Thymus (tissue), 14 donors: ENCODE results near the gene TBC1D8. TPM values are rescaled to one million over a fixed set of nuclear protein-coding genes. Genes with fewer than 3 reads are reported as not detected.

ENCODE experiments used
- DNase-seq, 9 donors: peaks; one replicate each; pipeline ENCODE4 v3.0.0-alpha.2; 2013; ENCODE audit warnings: low spot score in 9 of 9, low read depth in 6 of 9, missing footprints in 1 of 9
- H3K27ac ChIP-seq, 2 donors: one replicate each; pipeline ENCODE4 v1.5.1; 2013; ENCODE audit warnings: control low read depth in 1 of 2, low read depth in 1 of 2, low read length in 1 of 2, mild to moderate bottlenecking in 1 of 2, moderate library complexity in 1 of 2
- H3K27me3 ChIP-seq, 2 donors: one replicate each; pipeline ENCODE4 v1.5.1; 2013; ENCODE audit warnings: low read length in 1 of 2; ENCODE audit not compliant: control insufficient read depth in 2 of 2, insufficient read depth in 1 of 2
- H3K36me3 ChIP-seq, 2 donors: one replicate each; pipeline ENCODE4 v1.5.1; 2013; ENCODE audit warnings: low read length in 1 of 2, mild to moderate bottlenecking in 1 of 2, moderate library complexity in 1 of 2; ENCODE audit not compliant: control insufficient read depth in 2 of 2, insufficient read depth in 2 of 2
- H3K4me1 ChIP-seq, 2 donors: one replicate each; pipeline ENCODE4 v1.5.1; 2013; ENCODE audit warnings: low read length in 2 of 2; ENCODE audit not compliant: control insufficient read depth in 2 of 2, insufficient read depth in 2 of 2
- H3K4me3 ChIP-seq, 2 donors: one replicate each; pipeline ENCODE4 v1.5.1; 2013; ENCODE audit warnings: low read length in 2 of 2, control low read depth in 1 of 2, mild to moderate bottlenecking in 1 of 2
- H3K9me3 ChIP-seq, 2 donors: one replicate each; pipeline ENCODE4 v1.5.1; 2013; ENCODE audit warnings: low read length in 1 of 2, mild to moderate bottlenecking in 1 of 2; ENCODE audit not compliant: control insufficient read depth in 2 of 2, insufficient read depth in 1 of 2
- WGBS: extraction: QIAGEN DNeasy Blood & Tissue Kit; methylation state at CpG from one replicate; pipeline ENCODE4 v1.1.7; 2013; 5-methylcytosine and 5-hydroxymethylcytosine counted together
- long read RNA-seq, 10 donors: transcript quantifications; one replicate each; lab custom pipeline, GENCODE V29; 2026
- polyA plus RNA-seq: library from polyadenylated mRNA; stranded (reverse); fragments of 200-250 nt; gene quantifications from one replicate; pipeline ENCODE4 v1.2.3, GENCODE V29; 2013
- total RNA-seq: library from RNA; stranded (reverse); fragments of 120-200 nt; gene quantifications from one replicate; pipeline ENCODE4 v1.2.4, GENCODE V29; 2013
- donor health status: healthy.

TBC1D8 gene
- total RNA-seq (7.7 TPM), polyA plus RNA-seq (16.5 TPM)
- long read RNA-seq, donor 1 = 0 reads
- long read RNA-seq, donor 2 = 0 reads
- long read RNA-seq, donor 3, partial matches to known transcripts = 0 of 1 reads
- long read RNA-seq, donor 3, other reads (novel, unspliced or antisense) = 0 of 1 reads
- long read RNA-seq, donor 4 = 0 reads
- long read RNA-seq, donor 5, partial matches to known transcripts = 0 of 3 reads
- long read RNA-seq, donor 5, other reads (novel, unspliced or antisense) = 0 of 3 reads
- long read RNA-seq, donor 6 = 0 reads
- long read RNA-seq, donor 7 = 0 reads
- long read RNA-seq, donor 8 = 0 reads
- long read RNA-seq, donor 9 = 0 reads
- long read RNA-seq, donor 10 = 0 reads

GRCh38 chr2:101151146-101151858, at the start of gene TBC1D8:
Gene TBC1D8, minus strand, starts transcription at chr2:101151382. Its CDS starts 129 bp downstream, at chr2:101151253.
- peak within 1 kb of the TSS; percentile 50 to 71 for H3K4me3 ChIP-seq
- DNase-seq = peak in 8 of 9 donors; percentile 32 to 77 (median 50)
- peaks cover 0 to 4% of the 10 kb centered on the region in 2 donors for H3K9me3 ChIP-seq
- no peaks in the 10 kb centered on the region for H3K36me3 ChIP-seq
- peaks cover 47 to 55% of the 10 kb centered on the region in 2 donors for H3K27me3 ChIP-seq
- peaks cover 16 to 19% of the 10 kb centered on the region in 2 donors for H3K4me1 ChIP-seq
- H3K27ac ChIP-seq = peak within 1 kb of the TSS in 1 of 2 donors; percentile 61
- WGBS = 1% methylated on average over 81 of the region's 81 CpGs

GRCh38 chr2:101200676-101201075, 49.5 kb upstream of the TBC1D8 start:
- H3K27ac ChIP-seq = no peak overlapping the region
- H3K27me3 ChIP-seq = no peaks in the 10 kb centered on the region
- H3K4me3 ChIP-seq = no peak overlapping the region
- H3K4me1 ChIP-seq = no peaks in the 10 kb centered on the region
- 93% methylated on average over 2 of the region's 2 CpGs for WGBS
- DNase-seq = no peak
- no peaks in the 10 kb centered on the region for H3K36me3 ChIP-seq
- no peaks in the 10 kb centered on the region for H3K9me3 ChIP-seq

GRCh38 chr2:101199251-101199791, 48.1 kb upstream of the TBC1D8 start:
- no peak for DNase-seq
- no peak overlapping the region for H3K4me3 ChIP-seq
- no peaks in the 10 kb centered on the region for H3K9me3 ChIP-seq
- no peaks in the 10 kb centered on the region for H3K36me3 ChIP-seq
- H3K27ac ChIP-seq = no peak overlapping the region
- 73% methylated on average over 7 of the region's 7 CpGs for WGBS
- H3K27me3 ChIP-seq = no peaks in the 10 kb centered on the region
- no peaks in the 10 kb centered on the region for H3K4me1 ChIP-seq

- no peak for DNase-seq
- 97% methylated on average over 12 of the region's 12 CpGs for WGBS
- no peaks in the 10 kb centered on the region for H3K4me1 ChIP-seq
- H3K36me3 ChIP-seq = no peaks in the 10 kb centered on the region
- H3K9me3 ChIP-seq = no peaks in the 10 kb centered on the region
- no peak overlapping the region for H3K27ac ChIP-seq
- no peaks in the 10 kb centered on the region for H3K27me3 ChIP-seq
- H3K4me3 ChIP-seq = no peak overlapping the region
Observed at GRCh38 chr2:101197814-101198213, 46.6 kb upstream of the TBC1D8 start.

GRCh38 chr2:101197215-101197745, 46.1 kb upstream of the TBC1D8 start:
- no peaks in the 10 kb centered on the region for H3K27me3 ChIP-seq

GRCh38 chr2:101195871-101196661, 44.9 kb upstream of the TBC1D8 start:
- 97% methylated on average over 9 of the region's 9 CpGs for WGBS
- DNase-seq = no peak
- no peaks in the 10 kb centered on the region for H3K27me3 ChIP-seq
- H3K27ac ChIP-seq = no peak overlapping the region
- peaks cover 0 to under 1% of the 10 kb centered on the region in 2 donors for H3K4me1 ChIP-seq
- H3K4me3 ChIP-seq = no peak overlapping the region
- no peaks in the 10 kb centered on the region for H3K36me3 ChIP-seq
- H3K9me3 ChIP-seq = no peaks in the 10 kb centered on the region

More at GRCh38 chr2:101197215-101197745, 46.1 kb upstream of the TBC1D8 start:
- no peak for DNase-seq
- WGBS = 32% methylated on average over 1 of the region's 1 CpG
- Histone ChIP-seq H3K9me3 (no peaks in the 10 kb centered on the region), H3K36me3 (no peaks in the 10 kb centered on the region), H3K4me3 (no peak overlapping the region), H3K4me1 (no peaks in the 10 kb centered on the region), H3K27ac (no peak overlapping the region)

GRCh38 chr2:101193033-101193626, 41.9 kb upstream of the TBC1D8 start:
- peaks cover 0 to 5% of the 10 kb centered on the region in 2 donors for H3K9me3 ChIP-seq
- H3K27me3 ChIP-seq = no peaks in the 10 kb centered on the region
- DNase-seq = no peak
- H3K4me3 ChIP-seq = no peak overlapping the region
- no peaks in the 10 kb centered on the region for H3K36me3 ChIP-seq
- H3K27ac ChIP-seq = no peak overlapping the region
- H3K4me1 ChIP-seq = peaks cover 0 to 4% of the 10 kb centered on the region in 2 donors
- 97% methylated on average over 11 of the region's 11 CpGs for WGBS

- Histone ChIP-seq H3K4me1 (peaks cover 0 to 4% of the 10 kb centered on the region in 2 donors), H3K9me3 (peaks cover 0 to 5% of the 10 kb centered on the region in 2 donors), H3K27me3 (no peaks in the 10 kb centered on the region), H3K27ac (peak overlapping the region; percentile 67 to 72), H3K36me3 (no peaks in the 10 kb centered on the region), H3K4me3 (no peak overlapping the region)
- peak in 2 of 9 donors; percentile 7 to 32 for DNase-seq
- WGBS = 50% methylated on average over 9 of the region's 9 CpGs
Observed at GRCh38 chr2:101190747-101191516, 39.8 kb upstream of the TBC1D8 start.
